GM12891 (cell line): ENCODE data around the gene TIAM2.

Experiments
- PAX5 ChIP-seq: IDR thresholded peaks from 2 replicates; pipeline ENCODE4 v1.6.1; 2011; ENCODE audit warnings: low read length, moderate library complexity, mild to moderate bottlenecking; ENCODE audit not compliant: insufficient read depth, severe bottlenecking
- POLR2A ChIP-seq: IDR thresholded peaks from 2 replicates; pipeline ENCODE4 v1.6.1; 2011; ENCODE audit warnings: low read depth, low read length, control low read depth
- POLR2AphosphoS5 ChIP-seq: IDR thresholded peaks from 2 replicates; pipeline ENCODE4 v1.6.1; 2011; ENCODE audit warnings: low read depth, low read length, control low read depth
- POU2F2 ChIP-seq: IDR thresholded peaks from 2 replicates; pipeline ENCODE4 v1.6.1; 2011; ENCODE audit warnings: low read depth, mild to moderate bottlenecking, control low read depth, low read length, moderate library complexity
- SPI1 ChIP-seq: IDR thresholded peaks from 2 replicates; pipeline ENCODE4 v1.6.1; 2011; ENCODE audit warnings: low read depth, low read length, control low read depth
- TAF1 ChIP-seq: IDR thresholded peaks from 2 replicates; pipeline ENCODE4 v1.6.1; 2011; ENCODE audit warnings: low read depth, low read length, control low read depth

GRCh38 chr6:155077784-155078183, 82.7 kb downstream of the TIAM2 start:
- TF ChIP-seq PAX5, result no peak
- TF ChIP-seq TAF1, result no peak
- TF ChIP-seq POLR2A, result no peak
- TF ChIP-seq POLR2AphosphoS5, result no peak
- TF ChIP-seq SPI1, result no peak
- TF ChIP-seq POU2F2, result no peak
